Epithelial cell of prostate (primary cell): ENCODE measurements around the gene SCAPER.
"Not testable (repeated sequence)": the region's sequence is repeated elsewhere in the genome, so short reads cannot be mapped to it uniquely, and the experiment has no call there.

Experiments
- DNase-seq: peaks from one replicate; pipeline ENCODE4 v3.0.0-alpha.2; 2011; ENCODE audit warnings: low read depth, low spot score
- H3K27ac ChIP-seq: fragments of 450-650 bp; 2 replicates; pipeline ENCODE4 v1.5.1; 2017; ENCODE audit warnings: mild to moderate bottlenecking

The SCAPER gene

DNA sequence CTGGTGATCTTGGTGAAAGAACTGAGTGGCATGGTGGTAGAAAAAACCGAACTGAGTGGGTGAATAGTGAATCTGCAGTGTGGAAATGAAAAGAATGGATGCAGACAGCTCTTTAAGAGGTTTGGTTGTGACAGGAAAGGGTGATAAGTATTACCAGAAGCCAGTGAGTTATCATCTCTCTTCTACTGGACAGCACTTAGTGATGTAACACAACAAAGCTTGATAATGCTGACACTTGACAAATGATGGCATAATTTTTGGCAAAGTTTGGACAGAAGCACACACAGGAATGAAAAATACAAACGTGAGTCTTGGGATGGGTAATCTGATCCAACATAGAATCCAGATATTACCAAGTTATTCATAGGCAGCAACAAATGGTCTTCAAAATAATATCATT, 456.4 kb downstream of the SCAPER start:
- no peak for DNase-seq
- H3K27ac ChIP-seq = no peak overlapping the region

DNA sequence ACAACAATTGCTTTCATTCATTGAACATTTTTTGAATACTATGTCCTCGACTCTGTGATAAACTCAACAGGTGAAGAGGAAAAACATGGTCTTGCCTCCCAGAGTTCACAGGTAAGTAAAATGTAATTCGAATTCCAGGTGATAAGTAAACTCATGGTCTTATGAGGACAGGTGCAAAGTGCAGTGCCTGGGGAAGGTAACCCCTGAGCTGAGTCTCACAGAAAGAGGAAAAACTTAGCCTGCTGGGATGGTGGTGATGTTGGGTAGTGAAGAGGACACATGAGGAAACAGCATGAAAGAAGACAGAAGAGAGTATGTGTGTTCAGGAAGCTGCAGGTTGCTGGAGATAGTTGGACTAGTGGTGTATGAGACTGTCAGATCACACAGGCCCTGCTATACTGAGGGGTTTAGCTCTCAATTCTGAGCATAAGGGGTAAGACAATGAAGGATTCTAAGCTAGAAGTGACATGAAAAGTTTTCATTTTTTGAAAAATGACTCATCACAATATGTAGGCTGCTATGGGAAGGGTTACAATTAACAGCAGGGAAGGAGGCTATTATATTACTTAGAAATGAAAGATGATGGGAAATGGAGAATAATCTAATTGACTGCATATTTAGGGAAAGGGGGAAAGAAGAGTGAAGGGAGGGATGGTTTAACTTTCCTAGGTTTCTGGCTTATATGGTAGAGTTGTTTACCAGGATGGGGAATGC, 457.3 kb downstream of the SCAPER start:
- H3K27ac ChIP-seq = no peak overlapping the region
- no peak for DNase-seq

DNA sequence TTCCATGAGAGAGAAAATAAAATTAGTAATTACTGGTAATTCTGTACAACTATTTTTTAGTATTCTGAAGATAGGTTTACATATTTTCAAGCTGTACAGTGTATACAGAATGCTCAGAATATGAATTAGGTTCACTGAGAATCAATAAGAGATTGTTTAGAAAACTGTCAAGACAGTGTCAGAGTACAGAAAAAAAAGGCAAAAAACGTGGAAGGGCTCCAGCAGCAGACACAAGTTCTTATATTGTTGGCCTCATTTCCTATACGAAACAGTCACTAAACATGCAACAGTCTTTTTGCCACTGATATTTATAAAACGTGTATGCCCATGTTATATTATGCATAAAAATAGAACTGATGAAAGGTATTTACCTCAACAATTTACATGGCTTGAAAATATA, 464.7 kb downstream of the SCAPER start:
- H3K27ac ChIP-seq = no peak overlapping the region
- no peak for DNase-seq

DNA sequence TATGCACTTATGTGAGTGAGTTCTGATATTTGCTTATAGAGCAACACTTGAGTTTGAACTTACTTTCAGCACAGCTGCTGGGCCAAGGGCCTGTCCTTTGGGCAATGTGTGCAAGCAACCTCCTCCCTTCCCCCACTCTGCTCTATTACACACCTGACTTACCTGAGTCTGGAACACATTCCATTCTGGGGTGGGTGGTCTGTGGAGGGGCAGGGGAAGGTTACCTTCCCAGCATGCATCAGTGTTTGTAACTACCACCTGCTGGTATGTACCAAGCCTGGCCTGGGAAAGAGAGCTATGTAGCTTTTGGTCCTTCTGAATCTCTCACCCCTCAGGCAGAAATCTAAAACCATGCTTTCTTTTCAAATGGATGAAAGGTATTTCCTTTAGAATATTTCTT, 465.6 kb downstream of the SCAPER start:
- no peak overlapping the region for H3K27ac ChIP-seq
- no peak for DNase-seq

DNA sequence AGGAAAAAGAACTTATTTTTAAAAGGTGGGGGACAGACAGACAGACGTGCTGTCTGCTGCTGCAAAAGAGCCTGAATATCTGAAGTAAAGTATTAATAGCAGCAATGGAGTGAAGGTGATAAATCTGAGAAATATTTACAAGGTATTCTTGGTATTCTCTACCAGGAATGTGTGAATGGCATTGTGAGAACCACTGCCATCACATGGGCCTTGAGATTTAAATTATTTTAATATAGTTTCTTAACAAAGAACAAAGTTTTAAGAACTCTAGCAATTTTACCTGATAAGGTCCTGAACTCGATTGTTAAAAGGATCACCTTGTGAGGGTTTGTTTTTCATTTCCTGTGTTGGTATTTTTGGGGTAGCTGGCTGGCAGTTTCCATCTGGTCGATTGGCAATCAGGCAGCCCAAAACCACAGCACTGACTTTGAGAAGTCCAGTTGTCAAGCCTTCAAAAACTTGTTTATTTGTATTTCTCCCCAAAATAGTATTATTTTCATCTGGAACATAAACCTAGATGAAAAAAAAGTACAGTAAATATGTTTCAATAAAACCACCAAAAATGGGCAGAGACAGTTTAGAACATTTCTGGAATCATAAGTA, 471.2 kb downstream of the SCAPER start:
- no peak for DNase-seq
- H3K27ac ChIP-seq = no peak overlapping the region

DNA sequence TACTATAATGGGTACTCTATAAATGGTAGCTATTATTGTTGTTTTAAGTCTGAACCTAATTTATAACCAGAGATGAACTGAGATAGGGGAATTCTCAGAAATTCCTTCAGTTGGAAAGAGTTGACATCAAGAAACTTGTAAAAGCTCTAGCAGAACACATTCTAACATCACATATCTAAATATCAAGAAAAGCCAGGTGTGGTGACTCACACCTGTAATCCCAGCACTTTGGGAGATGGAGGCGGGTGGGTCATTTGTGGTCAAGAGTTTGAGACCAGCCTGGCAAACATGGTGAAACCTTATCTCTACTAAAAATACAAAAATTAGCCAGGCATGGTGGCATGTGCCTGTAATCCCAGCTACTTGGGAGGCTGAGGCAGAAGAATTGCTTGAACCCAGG, 472.1 kb downstream of the SCAPER start:
- not testable (repeated sequence) for H3K27ac ChIP-seq, DNase-seq

DNA sequence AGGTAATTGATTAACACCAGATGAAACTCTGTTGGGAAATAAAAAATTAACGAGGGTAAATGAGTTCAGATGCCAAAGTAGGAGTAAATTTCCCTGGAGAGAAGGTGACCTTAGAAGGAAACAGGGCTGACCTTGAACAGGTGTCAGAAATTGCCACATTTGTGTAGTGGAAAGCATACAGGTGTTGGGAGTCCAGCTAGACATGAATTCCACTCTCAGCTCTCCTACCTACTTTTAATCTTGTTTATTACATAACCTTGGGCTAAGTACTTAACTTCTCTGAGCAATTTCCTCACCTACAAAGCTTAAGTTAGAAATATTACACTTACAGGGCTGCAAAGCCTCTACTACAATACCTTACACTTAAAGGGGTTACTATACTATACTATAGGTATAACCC, 472.5 kb downstream of the SCAPER start:
- H3K27ac ChIP-seq = no peak overlapping the region
- DNase-seq = no peak

DNA sequence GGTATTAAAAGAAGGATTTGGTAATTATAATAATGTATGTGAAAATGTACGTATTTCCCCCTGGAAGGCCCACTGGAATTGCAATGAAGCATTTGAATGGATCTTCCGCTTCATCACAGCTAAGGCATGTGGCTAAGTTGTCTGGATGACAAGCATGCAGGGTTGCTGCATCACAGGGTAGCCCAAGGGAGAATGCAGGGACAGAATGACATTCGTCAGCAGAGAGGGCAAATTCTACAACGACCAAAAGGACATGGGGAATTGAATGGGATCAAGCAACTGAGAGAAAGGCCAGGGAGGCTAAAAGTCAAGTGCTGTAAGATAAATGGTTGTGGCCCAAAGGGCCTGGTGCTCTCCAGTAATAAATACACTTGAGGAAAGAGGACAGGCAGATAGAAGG, 473.2 kb downstream of the SCAPER start:
- DNase-seq = no peak
- no peak overlapping the region for H3K27ac ChIP-seq

DNA sequence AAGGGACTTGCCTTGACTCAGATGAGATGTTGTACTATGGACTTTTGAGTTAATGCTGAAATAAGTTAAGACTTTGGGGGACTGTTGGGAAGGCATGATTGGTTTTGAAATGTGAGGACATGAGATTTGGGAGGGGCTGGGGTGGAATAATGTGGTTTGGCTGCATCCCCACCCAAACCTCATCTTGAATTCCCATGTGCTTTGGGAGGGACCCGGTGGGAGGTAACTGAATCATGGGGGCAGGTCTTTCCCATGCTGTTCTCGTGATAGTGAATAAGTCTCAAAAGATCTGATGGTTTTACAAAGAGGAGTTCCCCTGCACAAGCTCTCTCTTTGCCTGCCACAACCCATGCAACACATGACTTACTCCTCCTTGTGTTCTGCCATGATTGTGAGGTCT, 474.4 kb downstream of the SCAPER start:
- DNase-seq = not testable (repeated sequence)

DNA sequence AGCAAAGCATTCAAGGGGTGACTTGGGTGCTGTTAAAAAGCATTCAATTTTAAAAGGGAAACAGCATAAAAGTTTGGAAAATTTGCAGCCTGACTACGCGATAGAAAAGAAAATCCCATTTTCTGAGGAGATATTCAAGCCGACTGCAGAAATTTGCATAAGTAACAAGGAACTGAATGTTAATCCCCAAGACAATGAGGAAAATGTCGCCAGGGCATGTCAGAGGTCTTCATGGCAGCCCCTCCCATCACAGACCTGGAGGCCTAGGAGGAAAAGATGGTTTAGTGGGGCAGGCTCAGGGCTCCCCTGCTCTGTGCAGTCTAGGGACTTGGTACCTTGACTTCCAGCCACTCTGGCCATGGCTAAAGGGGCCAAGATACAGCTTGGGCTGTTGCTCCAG, 475.5 kb downstream of the SCAPER start:
- no peak for DNase-seq
- H3K27ac ChIP-seq = no peak overlapping the region

More for the DNA sequence above, 474.4 kb downstream of the SCAPER start:
- H3K27ac ChIP-seq = not testable (repeated sequence)

DNA sequence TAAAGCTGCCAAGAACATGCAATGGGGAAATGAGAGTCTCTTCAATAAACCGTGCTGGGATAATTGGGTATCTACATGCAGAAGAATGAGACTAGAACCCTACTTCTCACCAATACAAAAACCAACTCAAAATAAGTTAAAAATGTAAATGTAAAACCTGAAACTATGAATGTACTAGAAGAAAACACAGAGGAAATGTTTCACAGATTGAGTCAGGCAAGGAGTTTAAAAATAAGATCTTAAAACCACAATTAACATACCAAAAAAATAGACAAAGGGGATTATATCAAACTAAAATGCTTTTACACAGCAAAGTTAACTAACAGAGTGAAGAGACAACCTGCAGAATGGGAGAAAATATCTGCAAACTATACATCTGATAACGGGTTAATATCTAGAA, 478.2 kb downstream of the SCAPER start:
- no peak overlapping the region for H3K27ac ChIP-seq
- DNase-seq = no peak

DNA sequence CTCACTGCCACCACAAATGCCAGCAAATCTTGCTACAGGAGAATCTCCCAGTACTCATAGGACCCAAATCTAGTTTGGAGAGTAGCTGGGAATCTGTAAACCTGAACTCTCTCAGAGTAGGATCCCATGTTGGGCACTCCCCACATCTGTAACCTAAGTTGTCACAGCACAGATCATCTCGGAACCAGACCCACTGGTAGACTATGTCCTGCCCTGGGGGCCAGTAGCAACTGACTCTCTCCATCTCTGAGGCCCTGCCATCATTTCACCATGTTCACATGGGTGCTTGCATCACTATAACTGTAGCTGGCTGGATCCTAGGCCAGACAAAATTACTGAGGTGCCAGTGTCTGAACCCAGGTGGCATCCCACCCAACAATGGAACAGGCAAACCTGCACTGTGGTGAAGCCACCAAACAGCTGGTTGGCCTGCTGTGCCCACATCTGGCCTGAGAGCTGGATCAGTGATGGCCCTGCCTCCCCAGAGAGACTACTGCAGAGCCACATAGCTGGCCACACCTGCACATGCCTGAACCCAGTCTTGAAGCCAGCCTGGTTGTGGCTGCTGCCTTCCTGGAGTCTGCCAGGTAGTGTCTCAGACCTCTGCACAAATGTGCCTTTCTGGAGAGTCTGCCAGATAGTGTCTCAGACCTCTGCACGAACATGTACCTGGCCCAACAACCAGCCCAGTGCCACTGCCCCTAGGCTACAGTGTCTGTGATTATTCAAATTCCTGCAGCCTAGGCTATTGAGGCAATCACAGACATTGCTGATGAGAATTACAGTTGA, 486.6 kb downstream of the SCAPER start:
- DNase-seq = peak; percentile 22
- no peak overlapping the region for H3K27ac ChIP-seq

DNA sequence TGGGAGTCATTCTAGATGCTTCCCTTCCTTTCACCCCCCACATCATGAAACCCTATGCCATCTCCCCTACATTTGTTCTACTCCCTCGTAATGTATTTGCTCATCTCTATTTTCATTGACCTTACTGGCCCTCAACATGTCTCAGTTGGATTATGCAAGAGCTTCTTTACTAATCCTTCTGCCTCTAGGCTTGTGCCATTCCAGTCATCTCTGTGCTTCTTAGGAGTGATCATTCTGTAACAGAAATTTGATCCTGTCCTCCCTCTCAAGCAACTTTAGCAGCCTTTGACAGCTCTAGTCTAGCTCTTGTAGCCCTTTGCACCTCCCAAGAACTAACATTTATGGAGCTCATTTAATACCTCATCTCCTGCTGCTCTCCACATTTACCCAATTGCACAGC, 503.9 kb downstream of the SCAPER start:
- H3K27ac ChIP-seq = no peak overlapping the region
- DNase-seq = no peak

DNA sequence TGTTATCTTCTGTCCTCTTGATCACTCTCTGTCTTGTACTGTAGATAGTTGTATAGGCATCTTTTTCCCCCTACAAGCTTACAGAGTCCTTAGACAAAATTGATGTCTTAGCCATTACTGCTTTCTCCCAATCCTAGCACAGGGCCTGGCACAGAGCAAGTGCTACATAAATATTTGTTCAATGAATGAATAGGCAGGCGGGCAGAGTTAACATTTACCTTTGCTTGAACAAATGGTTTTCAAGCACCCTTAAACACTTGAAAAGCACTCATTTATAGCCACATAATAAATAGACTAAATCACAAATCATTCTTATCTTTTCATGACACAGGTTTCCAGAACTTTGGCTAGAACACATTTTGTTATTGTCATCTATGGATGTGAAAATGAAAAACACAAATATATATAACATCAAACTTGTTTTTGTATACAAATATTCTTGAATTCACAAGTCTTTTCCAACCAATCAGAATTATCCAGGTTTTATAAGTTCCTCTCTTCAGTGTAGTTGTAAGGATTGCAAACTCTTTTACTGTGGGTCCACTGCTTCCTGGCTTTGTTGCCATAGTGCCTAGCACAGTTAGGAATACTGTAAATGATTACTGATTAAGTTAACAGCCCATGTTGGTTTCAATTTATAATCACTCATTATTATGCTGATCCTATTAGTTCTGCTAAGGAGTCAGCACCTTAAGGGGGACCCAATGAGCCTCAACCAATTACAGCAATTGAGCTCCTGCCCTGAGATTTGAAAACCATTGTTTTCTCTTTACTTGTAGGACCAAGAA, 506.6 kb downstream of the SCAPER start:
- DNase-seq = no peak
- H3K27ac ChIP-seq = no peak overlapping the region

DNA sequence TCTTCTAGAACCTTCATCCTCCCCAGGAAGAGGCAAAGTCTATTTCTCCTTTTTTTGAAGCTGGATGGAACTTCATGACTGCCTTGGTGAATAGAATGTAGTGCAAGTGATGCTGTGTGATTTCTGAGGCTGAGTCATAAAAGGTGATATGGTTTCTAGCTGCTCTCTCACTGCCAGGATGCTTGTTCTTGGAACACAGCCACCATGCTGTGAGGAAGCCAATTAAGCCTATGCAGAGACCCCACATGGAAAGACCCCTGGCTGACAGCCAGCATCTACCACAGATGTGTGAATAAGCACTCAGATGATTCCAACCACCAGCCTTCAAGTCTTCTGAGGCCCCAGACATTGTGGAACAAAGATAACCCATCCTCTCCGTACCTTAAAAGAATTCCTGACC, 511.5 kb downstream of the SCAPER start:
- no peak for DNase-seq
- no peak overlapping the region for H3K27ac ChIP-seq

DNA sequence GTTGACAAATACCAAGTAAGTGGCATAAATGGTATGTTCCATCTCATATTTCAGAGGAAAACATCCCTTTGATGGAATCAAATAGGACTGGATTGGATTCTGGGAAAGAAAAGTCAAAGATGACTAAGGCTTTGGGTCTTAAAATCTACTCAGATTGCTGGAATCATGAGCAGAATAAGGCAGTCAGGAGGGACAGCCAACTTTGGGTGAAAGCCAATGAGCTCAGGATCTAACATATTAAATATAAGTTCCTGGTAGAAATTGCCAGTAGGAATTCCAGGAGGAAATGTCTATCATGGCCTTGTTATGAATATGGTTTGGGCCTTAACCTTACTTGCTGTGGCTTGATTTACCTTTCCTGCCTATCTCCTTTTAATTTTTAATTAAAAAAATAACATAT, 513.3 kb downstream of the SCAPER start:
- no peak for DNase-seq

DNA sequence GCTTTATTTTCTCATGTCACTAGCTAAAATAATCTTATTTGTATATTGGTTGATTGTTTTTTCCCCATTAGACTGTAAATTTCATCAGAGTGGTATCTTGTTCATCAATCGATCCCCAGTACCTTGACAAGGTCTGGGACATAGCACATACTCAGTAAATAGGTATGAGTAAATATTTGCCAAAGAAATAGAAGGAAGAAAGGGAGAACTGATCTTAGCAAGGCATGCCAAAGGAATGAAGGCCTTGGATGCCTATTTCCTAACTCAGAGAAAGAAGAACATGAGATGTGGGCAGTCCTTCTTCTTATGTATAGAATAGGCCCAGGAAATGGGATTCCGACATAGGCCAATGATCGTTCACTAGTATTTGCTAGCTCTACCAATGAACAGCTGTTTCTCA, 513.8 kb downstream of the SCAPER start:
- no peak for DNase-seq

More for the DNA sequence above, 513.3 kb downstream of the SCAPER start:
- H3K27ac ChIP-seq = no peak overlapping the region

DNA sequence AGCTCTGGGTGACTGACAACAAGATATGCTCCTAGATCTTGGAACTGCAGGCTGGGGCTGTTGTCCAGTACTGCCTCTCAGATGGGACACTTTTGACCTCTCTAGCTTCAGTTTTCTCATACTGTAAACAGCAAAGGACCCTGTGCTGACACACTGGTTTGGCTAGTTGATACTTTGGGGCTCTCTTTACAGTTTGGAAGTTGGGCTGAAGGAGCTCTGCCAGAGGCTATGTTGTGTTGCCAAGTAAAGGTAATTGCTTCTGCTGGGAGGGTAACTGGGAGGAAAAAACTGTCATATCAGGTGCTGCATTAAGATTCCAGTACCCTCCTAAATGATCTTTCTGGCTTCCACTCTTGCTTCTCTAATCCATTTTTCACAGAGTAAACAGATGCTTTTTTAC, 514.6 kb downstream of the SCAPER start:
- no peak overlapping the region for H3K27ac ChIP-seq
- DNase-seq = no peak

More for the DNA sequence above, 513.8 kb downstream of the SCAPER start:
- H3K27ac ChIP-seq = no peak overlapping the region

DNA sequence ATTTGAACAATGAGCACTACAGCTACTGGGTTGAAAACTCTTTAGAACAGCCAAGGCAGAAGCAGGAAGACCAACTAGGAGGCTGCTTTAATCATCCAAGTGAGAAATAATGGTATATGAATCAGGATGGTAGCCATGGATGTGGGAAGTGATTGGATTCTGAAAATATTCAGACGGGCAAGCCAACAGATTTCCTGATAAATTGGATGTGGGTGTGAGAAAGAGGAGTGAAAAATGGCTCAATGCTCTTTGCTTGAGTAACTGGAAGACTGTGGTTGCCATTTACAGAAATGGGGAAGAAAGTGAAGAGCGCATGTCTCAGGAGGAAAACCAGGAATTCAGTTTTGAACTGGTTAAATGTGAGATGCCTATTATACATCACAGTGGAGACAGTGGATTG, 518.2 kb downstream of the SCAPER start:
- no peak for DNase-seq
- no peak overlapping the region for H3K27ac ChIP-seq

DNA sequence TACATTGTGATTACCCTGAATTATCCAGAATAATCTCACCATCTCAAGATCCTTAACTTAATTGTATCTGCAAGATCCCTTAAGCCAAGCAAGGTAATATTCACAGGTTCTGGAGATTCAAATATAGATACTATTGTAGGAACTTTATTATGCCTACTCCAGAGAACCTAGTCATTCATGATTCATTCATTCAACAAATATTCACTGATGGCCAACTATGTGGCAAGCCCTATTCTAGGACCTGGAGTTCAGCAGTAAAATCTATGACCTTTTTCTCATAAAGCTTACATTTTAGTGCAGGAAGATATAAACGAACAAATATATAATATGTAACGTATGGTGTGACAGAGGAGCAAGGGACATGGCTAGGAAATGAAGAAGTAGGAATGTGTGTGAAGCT, 519.0 kb downstream of the SCAPER start:
- no peak overlapping the region for H3K27ac ChIP-seq
- DNase-seq = no peak

DNA sequence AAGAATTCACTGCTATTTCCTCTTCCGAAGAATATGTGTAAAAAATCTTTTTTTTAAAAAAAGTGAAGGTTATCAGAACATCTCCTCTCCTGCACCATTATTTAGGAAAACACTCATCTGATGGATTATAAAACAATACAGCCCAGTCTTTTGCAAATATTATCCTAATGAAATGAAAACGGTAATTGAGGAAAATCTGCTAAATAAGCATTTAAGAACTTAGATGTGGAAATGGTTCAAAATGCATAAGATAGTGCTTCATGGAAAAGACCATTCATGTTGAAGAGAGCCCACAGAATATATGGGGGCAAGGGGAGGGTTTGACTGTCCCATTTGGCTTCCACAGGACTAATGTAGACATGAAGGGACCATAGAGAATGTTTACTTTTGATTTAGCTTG, 520.7 kb downstream of the SCAPER start:
- DNase-seq = no peak
- no peak overlapping the region for H3K27ac ChIP-seq
